Body of pancreas (tissue), 4 donors: Measurements from ENCODE around the gene DENND4B. TPM values are rescaled to one million over a fixed set of nuclear protein-coding genes. Genes with fewer than 3 reads are reported as not detected.

Source experiments
- ATAC-seq: fragments of 150-250 bp; one replicate; pipeline ENCODE4 v1.9.1; 2016
- DNase-seq, 4 donors: peaks; one replicate each; pipeline ENCODE4 v3.0.0-alpha.2; 2019
- H3K27ac ChIP-seq, 4 donors: fragments of 200-600 bp; sonication (generic); 1 replicate in 3 of 4; 2 replicates in 1 of 4; pipeline versions ENCODE4 v1.5.1 to v1.6.1; 2016 to 2019; ENCODE audit warnings: mild to moderate bottlenecking in 1 of 4, mixed read lengths in 1 of 4, moderate library complexity in 1 of 4
- H3K27me3 ChIP-seq, 2 donors: fragments of 200-600 bp; sonication (generic); one replicate each; pipeline ENCODE4 v1.6.0; 2016; ENCODE audit warnings: mild to moderate bottlenecking in 1 of 2
- H3K36me3 ChIP-seq, 2 donors: fragments of 200-600 bp; sonication (generic); replicated peaks in 1 of 2; 2 replicates each; pipeline ENCODE4 v1.5.1; 2016; ENCODE audit warnings: low read depth in 2 of 2; ENCODE audit not compliant: insufficient read depth in 1 of 2
- H3K4me1 ChIP-seq: fragments of 200-600 bp; sonication (generic); one replicate; pipeline ENCODE4 v1.6.0; 2016
- H3K4me3 ChIP-seq, 2 donors: fragments of 200-600 bp; sonication (generic); 1 replicate in 1 of 2; 2 replicates in 1 of 2; pipeline ENCODE4 v1.5.1; 2016 to 2019
- H3K9me3 ChIP-seq, 3 donors: fragments of 200-600 bp; sonication (generic); 1 replicate in 2 of 3; 2 replicates in 1 of 3; pipeline ENCODE4 v1.5.1; 2016
- CTCF ChIP-seq, 7 experiments: fragments of 450-650 bp in 4 of 7; fragments of 200-600 bp in 3 of 7; sonication (generic) in 3 of 7; IDR thresholded peaks; one replicate each; pipeline ENCODE4 v1.5.1; 2016 to 2019; ENCODE audit warnings: antibody characterized with exemption in 7 of 7
- POLR2A ChIP-seq, 3 donors: fragments of 450-650 bp; IDR thresholded peaks; one replicate each; pipeline ENCODE4 v1.6.1; 2016; ENCODE audit warnings: antibody characterized with exemption in 3 of 3, mild to moderate bottlenecking in 2 of 3
- WGBS, 2 donors: methylation state at CpG; one replicate each; pipeline ENCODE4 v1.1.5; 2017; 5-methylcytosine and 5-hydroxymethylcytosine counted together
- intact Hi-C: fragments of 100-400 bp; cut with DNase I; formaldehyde crosslinking; loops from one replicate; pipeline ENCODE4 v1.15.1; 2023
- total RNA-seq, 2 donors: library from RNA; depleted of rRNA; stranded (reverse); fragments of >200 nt; gene quantifications; one replicate each; pipeline ENCODE4 v1.1.0, GENCODE V29; 2016

The DENND4B gene
- total RNA-seq, 2 donors from 2014 or later, result 33.2 to 54.7 TPM

GRCh38 chr1:153991151-153991630 is 44.7 kb upstream of the DENND4B start:
- peaks cover 38% of the 10 kb centered on the region for H3K4me1 ChIP-seq
- TF ChIP-seq POLR2A (IDR thresholded peaks at IDR 0.05), result no peak
- TF ChIP-seq CTCF (IDR thresholded peaks at IDR 0.05), result no peak
- H3K36me3 ChIP-seq, result peaks cover 0 to 6% of the 10 kb centered on the region in 2 donors
- intact Hi-C loops, result no loop called here
- 4 to 5% methylated on average over 9 of the region's 9 CpGs for WGBS, 2 donors
- H3K9me3 ChIP-seq, result no peaks in the 10 kb centered on the region
- H3K27me3 ChIP-seq, result no peaks in the 10 kb centered on the region
- ATAC-seq (no peak), DNase-seq (no peak)
- H3K27ac ChIP-seq, result peak overlapping the region; percentile 91 to 95 (median 94)
- peak overlapping the region; percentile 63 to 72 for H3K4me3 ChIP-seq

GRCh38 chr1:153990468-153991150 is 44.1 kb upstream of the DENND4B start, which contains the start of gene RPS27:
RPS27 (plus strand) TSS chr1:153990762; CDS start chr1:153990797, 35 bp downstream.
- H3K27me3 ChIP-seq, result no peaks in the 10 kb centered on the region
- H3K36me3 ChIP-seq, result peaks cover 0 to 6% of the 10 kb centered on the region in 2 donors
- DNase-seq (peak; percentile 93 to 98 (median 95)), ATAC-seq (peak; percentile 84)
- H3K4me1 ChIP-seq, result peaks cover 38% of the 10 kb centered on the region
- intact Hi-C loops, result no loop called here
- 0 to 1% methylated on average over 10 to 36 of the region's 36 CpGs for WGBS, 2 donors
- peak within 1 kb of the TSS; percentile 63 to 72 for H3K4me3 ChIP-seq
- TF ChIP-seq CTCF (IDR thresholded peaks at IDR 0.05) (peak in 1 of 7 experiments; percentile 19), POLR2A (IDR thresholded peaks at IDR 0.05) (peak; percentile 94 to 99 (median 99))
- no peaks in the 10 kb centered on the region for H3K9me3 ChIP-seq
- H3K27ac ChIP-seq, result peak within 1 kb of the TSS; percentile 91 to 95 (median 94)

- H3K4me1 ChIP-seq, result peaks cover 44% of the 10 kb centered on the region
- peak overlapping the region in 1 of 4 donors; percentile 93 for H3K27ac ChIP-seq
- intact Hi-C loops, result no loop called here
- TF ChIP-seq POLR2A (IDR thresholded peaks at IDR 0.05) (no peak), CTCF (IDR thresholded peaks at IDR 0.05) (no peak)
- H3K27me3 ChIP-seq, result no peaks in the 10 kb centered on the region
- no peaks in the 10 kb centered on the region for H3K9me3 ChIP-seq
- H3K36me3 ChIP-seq, result no peaks in the 10 kb centered on the region
- WGBS, 2 donors, result 75 to 80% methylated on average over 6 to 8 of the region's 8 CpGs
- ATAC-seq (no peak), DNase-seq (no peak)
- no peak overlapping the region for H3K4me3 ChIP-seq
These were observed 41.1 kb upstream of the DENND4B start for GRCh38 chr1:153987621-153988020.

GRCh38 chr1:153985941-153986761 is 39.6 kb upstream of the DENND4B start, which contains the start of gene RAB13:
RAB13 (minus strand) TSS chr1:153986339; CDS start chr1:153986236, 103 bp downstream.
- ATAC-seq, result peak; percentile 84
- no peaks in the 10 kb centered on the region for H3K36me3 ChIP-seq
- peak; percentile 86 to 91 (median 90) for DNase-seq
- peaks cover 30% of the 10 kb centered on the region for H3K4me1 ChIP-seq
- WGBS, 2 donors, result 0% methylated on average over 15 to 32 of the region's 32 CpGs
- TF ChIP-seq CTCF (IDR thresholded peaks at IDR 0.05), result no peak
- TF ChIP-seq POLR2A (IDR thresholded peaks at IDR 0.05), result peak in 2 of 3 donors; percentile 59 to 61
- H3K4me3 ChIP-seq, result peak within 1 kb of the TSS; percentile 24 to 36
- no peaks in the 10 kb centered on the region for H3K9me3 ChIP-seq
- H3K27ac ChIP-seq, result peak within 1 kb of the TSS; percentile 67 to 93 (median 74)
- intact Hi-C loops, result no loop called here
- H3K27me3 ChIP-seq, result no peaks in the 10 kb centered on the region
